Hepatic stellate cell (primary cell): Measurements from ENCODE around the gene DNMBP.
A peak's percentile ranks its signal among the peaks of the same experiment; 100 is the strongest.
"Not testable (repeated sequence)": the region's sequence is repeated elsewhere in the genome, so short reads cannot be mapped to it uniquely, and the experiment has no call there.

Source experiments
- DNase-seq: peaks from one replicate; pipeline ENCODE4 v3.0.0; 2011; ENCODE audit warnings: low spot score

Gene DNMBP

GRCh38 chr10:99984211-99985034 is 25.3 kb downstream of the DNMBP start:
- DNase-seq: no peak

GRCh38 chr10:99983280-99983988 is 26.3 kb downstream of the DNMBP start:
- DNase-seq: peak; percentile 52

- no peak for DNase-seq
These were observed 27.0 kb downstream of the DNMBP start for GRCh38 chr10:99982728-99983127.

GRCh38 chr10:99981581-99982199 is 28.1 kb downstream of the DNMBP start:
- no peak for DNase-seq

GRCh38 chr10:99979066-99979685 is 30.6 kb downstream of the DNMBP start:
- no peak for DNase-seq

GRCh38 chr10:99977916-99978315 is 31.8 kb downstream of the DNMBP start:
- DNase-seq: no peak

GRCh38 chr10:99976886-99977665 is 32.7 kb downstream of the DNMBP start:
- DNase-seq: peak; percentile 83

- DNase-seq: no peak
These were observed 33.6 kb downstream of the DNMBP start for GRCh38 chr10:99975942-99976809.

- DNase-seq: no peak
These were observed 34.5 kb downstream of the DNMBP start for GRCh38 chr10:99975106-99975829.

- DNase-seq: no peak
These were observed 36.6 kb downstream of the DNMBP start for GRCh38 chr10:99973190-99973589.

- no peak for DNase-seq
These were observed 41.8 kb downstream of the DNMBP start for GRCh38 chr10:99967961-99968360.

GRCh38 chr10:99966306-99966705 is 43.4 kb downstream of the DNMBP start:
- DNase-seq: peak; percentile 74

GRCh38 chr10:99965700-99966099 is 44.0 kb downstream of the DNMBP start:
- DNase-seq: no peak

- DNase-seq: no peak
These were observed 45.0 kb downstream of the DNMBP start for GRCh38 chr10:99964791-99965190.

- DNase-seq: not testable (repeated sequence)
These were observed 46.1 kb downstream of the DNMBP start for GRCh38 chr10:99963467-99964165.

- DNase-seq: no peak
These were observed 50.9 kb downstream of the DNMBP start for GRCh38 chr10:99958806-99959205.

- DNase-seq: no peak
These were observed 51.4 kb downstream of the DNMBP start for GRCh38 chr10:99958302-99958701.

GRCh38 chr10:99953510-99953909 is 56.2 kb downstream of the DNMBP start:
- not testable (repeated sequence) for DNase-seq

- no peak for DNase-seq
These were observed 56.9 kb downstream of the DNMBP start for GRCh38 chr10:99952799-99953198.
